GM23338 (cell line): ENCODE measurements around the gene FBXL5. TPM values are rescaled to one million over a fixed set of nuclear protein-coding genes. Genes with fewer than 3 reads are reported as not detected.
A peak's percentile ranks its signal among the peaks of the same experiment; 100 is the strongest.

Source experiments
- ATAC-seq: fragments of 200-7000 bp; cut with Tn5 transposase; 3 replicates; pipeline ENCODE4 v1.9.1; 2020
- DNase-seq: peaks from one replicate; pipeline ENCODE4 v3.0.0-alpha.2; 2015; ENCODE audit warnings: low spot score
- H2AFZ ChIP-seq: fragments of 200-600 bp; sonication (generic); 2 replicates; pipeline ENCODE4 v1.8.0; 2016; ENCODE audit warnings: antibody characterized with exemption, mild to moderate bottlenecking, moderate library complexity
- H3F3A ChIP-seq: fragments of 200-600 bp; sonication (generic); replicated peaks from 2 replicates; pipeline ENCODE4 v1.8.0; 2017; ENCODE audit warnings: antibody characterized with exemption, mixed run types, low read depth
- H3K27ac ChIP-seq: fragments of 200-600 bp; sonication (generic); 2 replicates; pipeline ENCODE4 v1.6.1; 2016; ENCODE audit warnings: low read depth
- H3K27me3 ChIP-seq: fragments of 200-600 bp; sonication (generic); 2 replicates; pipeline ENCODE4 v1.8.0; 2016; ENCODE audit warnings: mild to moderate bottlenecking, mixed run types, moderate library complexity; ENCODE audit not compliant: insufficient read depth
- H3K36me3 ChIP-seq: fragments of 200-600 bp; sonication (generic); 2 replicates; pipeline ENCODE4 v1.8.0; 2016; ENCODE audit warnings: mild to moderate bottlenecking; ENCODE audit not compliant: insufficient read depth
- H3K4me1 ChIP-seq: fragments of 200-600 bp; sonication (generic); 2 replicates; pipeline ENCODE4 v1.8.0; 2016; ENCODE audit warnings: mild to moderate bottlenecking, moderate library complexity; ENCODE audit not compliant: insufficient read depth
- H3K4me2 ChIP-seq: fragments of 200-600 bp; sonication (generic); 2 replicates; pipeline ENCODE4 v1.7.1; 2017; ENCODE audit warnings: mixed run types
- H3K4me3 ChIP-seq: fragments of 200-600 bp; sonication (generic); 2 replicates; pipeline ENCODE4 v1.6.1; 2016; ENCODE audit warnings: mixed run types
- H3K79me2 ChIP-seq: fragments of 200-600 bp; sonication (generic); replicated peaks from 2 replicates; pipeline ENCODE4 v1.8.0; 2017; ENCODE audit warnings: mild to moderate bottlenecking; ENCODE audit not compliant: insufficient read depth
- H3K9me2 ChIP-seq: fragments of 200-600 bp; sonication (generic); 2 replicates; pipeline ENCODE4 v1.8.0; 2017; ENCODE audit not compliant: insufficient read depth
- H4K20me1 ChIP-seq: fragments of 200-600 bp; sonication (generic); replicated peaks from 2 replicates; pipeline ENCODE4 v1.8.0; 2017; ENCODE audit warnings: mild to moderate bottlenecking; ENCODE audit not compliant: insufficient read depth
- H3K27ac Mint-ChIP-seq: 2 replicates; pipeline ENCODE4 v1.8.0; 2020; ENCODE audit warnings: inconsistent platforms, mild to moderate bottlenecking, moderate library complexity, mixed read lengths
- H3K27me3 Mint-ChIP-seq: 3 replicates; pipeline ENCODE4 v1.8.0; 2022; ENCODE audit warnings: low read depth, mild to moderate bottlenecking, moderate library complexity, mixed read lengths, inconsistent platforms; ENCODE audit not compliant: insufficient read depth, poor library complexity
- H3K36me3 Mint-ChIP-seq: 3 replicates; pipeline ENCODE4 v1.8.0; 2021; ENCODE audit warnings: low read depth, mild to moderate bottlenecking, inconsistent platforms, moderate library complexity, mixed read lengths
- H3K4me1 Mint-ChIP-seq: 3 replicates; pipeline ENCODE4 v1.8.0; 2020; ENCODE audit warnings: mild to moderate bottlenecking, inconsistent platforms, mixed read lengths
- H3K4me3 Mint-ChIP-seq: 3 replicates; pipeline ENCODE4 v1.8.0; 2021; ENCODE audit warnings: moderate library complexity, mild to moderate bottlenecking, inconsistent platforms, mixed read lengths
- H3K9me3 Mint-ChIP-seq: 3 replicates; pipeline ENCODE4 v1.8.0; 2020; ENCODE audit warnings: moderate library complexity, mild to moderate bottlenecking, inconsistent platforms, mixed read lengths
- CREB1 ChIP-seq: fragments of 250-450 bp; sonication (Bioruptor Pico); IDR thresholded peaks from 2 replicates; pipeline ENCODE4 v1.5.0; 2020; ENCODE audit warnings: low read depth, mild to moderate bottlenecking, moderate library complexity
- CTCF ChIP-seq, 2 experiments: fragments of 200-600 bp in 1 of 2; sonication (generic) in 1 of 2; conservative IDR thresholded peaks; 2 replicates each; pipeline versions ENCODE4 v1.5.1 to v1.6.1; 2016 to 2017; ENCODE audit warnings: antibody characterized with exemption in 2 of 2, low read depth in 2 of 2, mild to moderate bottlenecking in 2 of 2, moderate library complexity in 1 of 2
- ETS1 ChIP-seq: IDR thresholded peaks from 2 replicates; pipeline ENCODE4 v1.6.1; 2016; ENCODE audit warnings: antibody characterized with exemption
- EZH2phosphoT487 ChIP-seq: fragments of 200-600 bp; sonication (generic); IDR thresholded peaks from one replicate; pipeline ENCODE4 v1.8.1; 2018; ENCODE audit warnings: antibody characterized with exemption; ENCODE audit not compliant: unreplicated experiment
- POLR2AphosphoS5 ChIP-seq: IDR thresholded peaks from 2 replicates; pipeline ENCODE4 v1.6.1; 2016; ENCODE audit warnings: antibody characterized with exemption, low read depth
- REST ChIP-seq: IDR thresholded peaks from one replicate; pipeline ENCODE4 v1.6.1; 2018; ENCODE audit warnings: antibody characterized with exemption; ENCODE audit not compliant: unreplicated experiment
- ZNF331 ChIP-seq: fragments of 250-450 bp; sonication (Bioruptor Pico); IDR thresholded peaks from 2 replicates; pipeline ENCODE4 v1.5.0; 2020; ENCODE audit warnings: low read depth, mild to moderate bottlenecking, moderate library complexity
- ZNF462 ChIP-seq: fragments of 250-450 bp; sonication (Bioruptor Pico); IDR thresholded peaks from 2 replicates; pipeline ENCODE4 v1.5.0; 2020; ENCODE audit warnings: mild to moderate bottlenecking, moderate library complexity
- polyA plus RNA-seq: library from polyadenylated mRNA; unstranded; fragments of >200 nt; fragmentation: Nextera tagmentation; extraction: Ambion mirVana; gene quantifications from 2 replicates; pipeline ENCODE4 v1.2.1, GENCODE V29; 2016
- total RNA-seq: library from RNA; depleted of rRNA; stranded (reverse); fragments of >200 nt; shearing (Covaris generic); gene quantifications from 2 replicates; pipeline ENCODE4 v1.2.3, GENCODE V29; 2014

Gene FBXL5
- total and polyA plus RNA-seq, 2 experiments from 2014 or later = 55.7 to 81.9 TPM

- H3K4me3 ChIP-seq = peak overlapping the region; percentile 76
- peak overlapping the region; percentile 41 for H3K27ac Mint-ChIP-seq
- TF ChIP-seq ZNF331 (CRISPR knock-in tag) (no peak), ZNF462 (CRISPR knock-in tag) (no peak), EZH2phosphoT487 (no peak), REST (no peak), POLR2AphosphoS5 (no peak), CTCF (conservative IDR thresholded peaks at IDR 0.05; ENCODE audit: low read depth in 2 of 2) (no peak), CREB1 (CRISPR knock-in tag) (no peak), ETS1 (no peak)
- H3K27me3 ChIP-seq = no peaks in the 10 kb centered on the region
- H3K4me1 Mint-ChIP-seq = peaks cover 41% of the 10 kb centered on the region
- no peaks in the 10 kb centered on the region; the same call in 2 of the 3 replicates for H3K9me3 Mint-ChIP-seq
- H3K27ac ChIP-seq = peak overlapping the region; percentile 98
- H3K27me3 Mint-ChIP-seq = peaks cover 11% of the 10 kb centered on the region
- peaks cover 30% of the 10 kb centered on the region for H3K36me3 Mint-ChIP-seq
- peaks cover 39% of the 10 kb centered on the region for H3K4me1 ChIP-seq
- no peaks in the 10 kb centered on the region; the same call in 1 of the 2 replicates for H3K36me3 ChIP-seq
- no peak overlapping the region for H2AFZ ChIP-seq
- H3K79me2 ChIP-seq = peaks cover 49% of the 10 kb centered on the region
- peak overlapping the region; percentile 100 for H3K4me3 Mint-ChIP-seq
- no peaks in the 10 kb centered on the region for H4K20me1 ChIP-seq
- peak overlapping the region; percentile 79 for H3K4me2 ChIP-seq
- ATAC-seq = no peak
- DNase-seq = no peak
- no peaks in the 10 kb centered on the region for H3F3A ChIP-seq
- H3K9me2 ChIP-seq = no peaks in the 10 kb centered on the region
Measured at GRCh38 chr4:15683143-15683495, 28.0 kb upstream of the FBXL5 start.
